ENCODE measurements around the gene BAG1. TPM values are rescaled to one million over a fixed set of nuclear protein-coding genes. Genes with fewer than 3 reads are reported as not detected.

Gene BAG1
- total RNA-seq, 1 donor from 2014 or later, result 98.5 TPM

GRCh38 chr9:33260372-33260771 lies 4.1 kb downstream of the BAG1 start:
- Histone ChIP-seq H3K4me1 (peaks cover 15% of the 10 kb centered on the region), H3K27me3 (ENCODE audit: low read depth) (no peaks in the 10 kb centered on the region), H3K4me3 (no peak overlapping the region), H3K27ac (no peak overlapping the region), H3K9me3 (no peaks in the 10 kb centered on the region), H3K36me3 (peaks cover 72% of the 10 kb centered on the region)
- no peak for DNase-seq
- intact Hi-C loops (cut with DNase I), result no loop called here
- no peak for ATAC-seq
- TF ChIP-seq CTCF (IDR thresholded peaks at IDR 0.05), result no peak

- no peak for TF ChIP-seq CTCF (IDR thresholded peaks at IDR 0.05)
These were observed 7.2 kb downstream of the BAG1 start for GRCh38 chr9:33257276-33257675.

GRCh38 chr9:33256236-33256635 lies 8.3 kb downstream of the BAG1 start:
- Histone ChIP-seq H3K4me3 (no peak overlapping the region), H3K4me1 (no peaks in the 10 kb centered on the region), H3K27me3 (ENCODE audit: low read depth) (no peaks in the 10 kb centered on the region), H3K27ac (no peak overlapping the region), H3K36me3 (peaks cover 94% of the 10 kb centered on the region), H3K9me3 (no peaks in the 10 kb centered on the region)
- no peak for TF ChIP-seq CTCF (IDR thresholded peaks at IDR 0.05)
- intact Hi-C loops (cut with DNase I), result no loop called here
- DNase-seq, result no peak
- ATAC-seq, result no peak

More at GRCh38 chr9:33257276-33257675, 7.2 kb downstream of the BAG1 start:
- Histone ChIP-seq H3K27me3 (ENCODE audit: low read depth) (no peaks in the 10 kb centered on the region), H3K27ac (no peak overlapping the region), H3K4me1 (peaks cover 1% of the 10 kb centered on the region), H3K36me3 (peaks cover 99% of the 10 kb centered on the region), H3K4me3 (no peak overlapping the region), H3K9me3 (no peaks in the 10 kb centered on the region)
- intact Hi-C loops (cut with DNase I), result no loop called here
- ATAC-seq (no peak), DNase-seq (no peak)

GRCh38 chr9:33255471-33255870 lies 9.0 kb downstream of the BAG1 start:
- H3K4me1 ChIP-seq, result no peaks in the 10 kb centered on the region
- DNase-seq (no peak), ATAC-seq (no peak)
- TF ChIP-seq CTCF (IDR thresholded peaks at IDR 0.05), result no peak
- no peak overlapping the region for H3K27ac ChIP-seq
- H3K27me3 ChIP-seq (ENCODE audit: low read depth), result no peaks in the 10 kb centered on the region
- no peaks in the 10 kb centered on the region for H3K9me3 ChIP-seq
- no peak overlapping the region for H3K4me3 ChIP-seq
- intact Hi-C loops (cut with DNase I), result no loop called here
- H3K36me3 ChIP-seq, result peaks cover 94% of the 10 kb centered on the region

- H3K27me3 ChIP-seq (ENCODE audit: low read depth), result no peaks in the 10 kb centered on the region
- no peaks in the 10 kb centered on the region for H3K4me1 ChIP-seq
- ATAC-seq (no peak), DNase-seq (no peak)
- H3K27ac ChIP-seq, result no peak overlapping the region
- H3K36me3 ChIP-seq, result peaks cover 93% of the 10 kb centered on the region
- intact Hi-C loops (cut with DNase I), result no loop called here
- H3K4me3 ChIP-seq, result no peak overlapping the region
- H3K9me3 ChIP-seq, result no peaks in the 10 kb centered on the region
- TF ChIP-seq CTCF (IDR thresholded peaks at IDR 0.05), result no peak
These were observed 9.5 kb downstream of the BAG1 start for GRCh38 chr9:33255014-33255413.

- no peak overlapping the region for H3K27ac ChIP-seq
- H3K4me1 ChIP-seq, result no peaks in the 10 kb centered on the region
- intact Hi-C loops (cut with DNase I), result no loop called here
- DNase-seq (no peak), ATAC-seq (no peak)
- H3K4me3 ChIP-seq, result no peak overlapping the region
- no peak for TF ChIP-seq CTCF (IDR thresholded peaks at IDR 0.05)
- no peaks in the 10 kb centered on the region for H3K27me3 ChIP-seq (ENCODE audit: low read depth)
- H3K36me3 ChIP-seq, result peaks cover 85% of the 10 kb centered on the region
- no peaks in the 10 kb centered on the region for H3K9me3 ChIP-seq
These were observed 10.3 kb downstream of the BAG1 start for GRCh38 chr9:33254211-33254610.
